ENCODE data around the gene ATG16L1. TPM values are rescaled to one million over a fixed set of nuclear protein-coding genes. Genes with fewer than 3 reads are reported as not detected.

ATG16L1 gene
- total and polyA plus RNA-seq, 9 of the 15 experiments (the other 6 are each of a cell fraction or from before 2014, with no cell fraction given) = 6.4 to 21.3 (median 17.2) TPM

- H3K4me2 ChIP-seq (ENCODE audit: insufficient read depth, low read length) = no peak overlapping the region
- H3K36me3 ChIP-seq (ENCODE audit: control insufficient read depth, insufficient read depth, low read length) = peaks cover 93% of the 10 kb centered on the region
- H3K9me1 ChIP-seq (ENCODE audit: control insufficient read depth, insufficient read depth, low read length) = peaks cover 3% of the 10 kb centered on the region
- no peaks in the 10 kb centered on the region for H3K9me3 ChIP-seq (replicated peaks; ENCODE audit: control insufficient read depth, insufficient read depth, low read depth, low read length)
- TF ChIP-seq ZNF431 (CRISPR knock-in tag; IDR thresholded peaks at IDR 0.05) (no peak), KLF13 (tag; IDR thresholded peaks at IDR 0.05; ENCODE audit: borderline replicate concordance, low read depth) (no peak), TAL1 (IDR thresholded peaks at IDR 0.05) (no peak), MAFF (IDR thresholded peaks at IDR 0.05; ENCODE audit: low read length) (no peak), ZNF57 (CRISPR knock-in tag; IDR thresholded peaks at IDR 0.05) (no peak), CCNT2 (IDR thresholded peaks at IDR 0.05; ENCODE audit: borderline replicate concordance, extremely low read depth, insufficient read length, low read depth, low read length) (no peak), ZBTB17 (CRISPR knock-in tag; IDR thresholded peaks at IDR 0.05) (no peak)
- ChIA-PET CTCF (ENCODE audit: low intra/inter-chr PET ratio) (no interaction called here), POLR2A (interaction anchor here (1.4 kb wide), 1 partner anchor 10 kb away, joined by 5 read pairs; no protein-coding TSS in a partner anchor)
- in situ Hi-C loops (cut with MboI) (no loop called here), intact Hi-C loops (cut with micrococcal nuclease) (no loop called here)
- no peak overlapping the region for H2AFZ ChIP-seq (ENCODE audit: low read depth, low read length)
- no peak overlapping the region for H3K4me3 ChIP-seq
- no peaks in the 10 kb centered on the region for H3K79me2 ChIP-seq (ENCODE audit: control insufficient read depth, insufficient read depth, low read length)
- no TSS peak for BruUV-seq (replicated peaks)
- FAIRE-seq (no peak), DNase-seq (ENCODE audit: extremely low read depth in 1 of 4, low spot score in 3 of 4) (no peak), ATAC-seq (no peak)
- no peaks in the 10 kb centered on the region for H4K20me1 ChIP-seq (replicated peaks; ENCODE audit: control insufficient read depth, insufficient read depth, low read length)
- no peak overlapping the region for H3K27ac ChIP-seq (ENCODE audit: extremely low read depth, low read depth, low read length)
- 88% methylated on average over 3 of the region's 4 CpGs for WGBS (ENCODE audit: insufficient coverage, low coverage, missing lambda C conversion rate)
- no peaks in the 10 kb centered on the region for H3K27me3 ChIP-seq (ENCODE audit: control insufficient read depth in 2 of 2, insufficient read depth in 2 of 2, low read length in 2 of 2)
- no peak overlapping the region for H3K9ac ChIP-seq (ENCODE audit: insufficient read depth in 1 of 2, low read depth in 2 of 2, low read length in 2 of 2)
- H3K4me1 ChIP-seq (replicated peaks in 1 of 2; ENCODE audit: control insufficient read depth in 2 of 2, insufficient read depth in 2 of 2, low read length in 2 of 2) = no peaks in the 10 kb centered on the region
These were observed 23.8 kb downstream of the ATG16L1 start for GRCh38 chr2:233275223-233275622.

DNA sequence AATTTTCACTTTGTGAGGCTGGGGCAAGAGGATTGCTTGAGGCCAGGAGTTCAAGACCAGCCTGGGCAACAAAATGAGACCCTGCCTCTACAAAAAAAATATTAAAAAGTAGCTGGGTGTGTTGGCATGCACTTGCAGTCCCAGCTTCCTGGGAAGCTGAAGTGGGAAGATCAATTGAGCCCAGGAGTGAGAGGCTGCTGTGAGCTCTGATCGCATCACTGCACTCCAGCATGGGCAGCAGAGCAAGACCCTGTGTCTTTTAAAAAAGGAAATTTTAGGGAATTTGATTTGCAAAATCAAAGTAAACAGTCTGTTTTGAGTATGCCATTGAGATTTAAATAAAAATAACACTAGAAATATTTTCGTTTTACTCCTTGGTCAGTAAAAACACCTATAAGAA is 27.4 kb downstream of the ATG16L1 start:
- CTCF ChIA-PET (ENCODE audit: low intra/inter-chr PET ratio) = no interaction called here
- Histone ChIP-seq H4K20me1 (replicated peaks; ENCODE audit: control insufficient read depth, insufficient read depth, low read length) (no peaks in the 10 kb centered on the region), H3K4me2 (ENCODE audit: insufficient read depth, low read length) (no peak overlapping the region), H3K27me3 (ENCODE audit: control insufficient read depth in 2 of 2, insufficient read depth in 2 of 2, low read length in 2 of 2) (no peaks in the 10 kb centered on the region), H3K9ac (ENCODE audit: insufficient read depth in 1 of 2, low read depth in 2 of 2, low read length in 2 of 2) (no peak overlapping the region), H3K4me3 (no peak overlapping the region), H3K4me1 (replicated peaks in 1 of 2; ENCODE audit: control insufficient read depth in 2 of 2, insufficient read depth in 2 of 2, low read length in 2 of 2) (no peaks in the 10 kb centered on the region), H3K9me1 (ENCODE audit: control insufficient read depth, insufficient read depth, low read length) (no peaks in the 10 kb centered on the region), H3K9me3 (replicated peaks; ENCODE audit: control insufficient read depth, insufficient read depth, low read depth, low read length) (no peaks in the 10 kb centered on the region), H3K27ac (ENCODE audit: extremely low read depth, low read depth, low read length) (no peak overlapping the region), H3K79me2 (ENCODE audit: control insufficient read depth, insufficient read depth, low read length) (no peaks in the 10 kb centered on the region), H2AFZ (ENCODE audit: low read depth, low read length) (no peak overlapping the region), H3K36me3 (ENCODE audit: control insufficient read depth, insufficient read depth, low read length) (peaks cover 89% of the 10 kb centered on the region; the same call in 2 of the 3 replicates)
- ATAC-seq (no peak), DNase-seq (ENCODE audit: extremely low read depth in 1 of 4, low spot score in 3 of 4) (no peak), FAIRE-seq (no peak)
- 67% methylated on average over 1 of the region's 2 CpGs for WGBS (ENCODE audit: insufficient coverage, low coverage, missing lambda C conversion rate)
- intact Hi-C loops (cut with micrococcal nuclease) (no loop called here), in situ Hi-C loops (cut with MboI) (no loop called here)
- BruUV-seq (replicated peaks) = no TSS peak
- POLR2A ChIA-PET = no interaction called here
- TF ChIP-seq ELF1 (tag; IDR thresholded peaks at IDR 0.05) (no peak), HNRNPK (IDR thresholded peaks at IDR 0.05; ENCODE audit: low read depth, low read length, poor library complexity, severe bottlenecking) (no peak), SIX5 (IDR thresholded peaks at IDR 0.05; ENCODE audit: borderline replicate concordance in 1 of 2, insufficient read depth in 1 of 2, low read depth in 1 of 2, low read length in 2 of 2) (no peak), NFIX (CRISPR knock-in tag; IDR thresholded peaks at IDR 0.05; ENCODE audit: low read depth) (no peak), TFAP4 (CRISPR knock-in tag; IDR thresholded peaks at IDR 0.05; ENCODE audit: borderline replicate concordance) (no peak), MTF1 (CRISPR knock-in tag; IDR thresholded peaks at IDR 0.05; ENCODE audit: borderline replicate concordance) (no peak), SIN3B (IDR thresholded peaks at IDR 0.05; ENCODE audit: low read depth) (no peak)

Data from K562 (cell line).